ENCODE measurements around the gene APBA2.

The APBA2 gene

DNA sequence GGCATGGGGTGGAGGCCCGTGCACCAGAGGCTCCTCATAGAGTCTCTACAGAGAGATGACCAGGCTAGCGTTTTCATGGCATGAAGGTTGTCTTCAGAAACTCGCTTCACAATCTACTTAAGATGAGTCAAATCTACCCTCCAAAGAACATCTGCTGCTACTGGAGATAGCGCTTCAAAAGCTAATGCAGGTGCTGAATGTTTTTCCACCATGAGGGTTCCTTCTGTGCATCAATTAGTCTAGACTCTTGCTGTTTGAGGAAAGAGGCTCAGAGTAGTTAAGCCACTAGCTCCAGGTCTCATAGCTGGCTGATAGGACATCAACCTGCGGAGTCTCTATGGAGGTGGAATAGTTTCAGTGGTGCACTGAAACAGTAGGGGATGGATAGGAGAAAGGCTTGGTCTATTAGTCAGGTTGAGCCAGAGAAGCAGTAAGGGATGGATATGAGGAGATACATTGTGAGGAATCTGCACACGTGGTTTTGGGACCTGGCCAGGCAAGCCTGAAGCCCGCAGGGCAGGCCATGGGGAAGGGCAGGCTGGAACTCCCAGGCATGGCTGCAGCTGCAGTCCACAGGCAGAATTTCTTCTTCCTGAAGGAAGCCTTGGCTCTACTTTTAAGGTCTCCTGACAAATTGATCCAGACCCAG lies 117.5 kb downstream of the APBA2 start:
- POLR2A ChIA-PET: no interaction called here
- no peak for DNase-seq (ENCODE audit: extremely low spot score)
- CTCF ChIA-PET: interaction anchor here (1.0 kb wide), 1 partner anchor 13 kb away, joined by 4 read pairs; no protein-coding TSS in a partner anchor
- TF ChIP-seq, protein P1, sequence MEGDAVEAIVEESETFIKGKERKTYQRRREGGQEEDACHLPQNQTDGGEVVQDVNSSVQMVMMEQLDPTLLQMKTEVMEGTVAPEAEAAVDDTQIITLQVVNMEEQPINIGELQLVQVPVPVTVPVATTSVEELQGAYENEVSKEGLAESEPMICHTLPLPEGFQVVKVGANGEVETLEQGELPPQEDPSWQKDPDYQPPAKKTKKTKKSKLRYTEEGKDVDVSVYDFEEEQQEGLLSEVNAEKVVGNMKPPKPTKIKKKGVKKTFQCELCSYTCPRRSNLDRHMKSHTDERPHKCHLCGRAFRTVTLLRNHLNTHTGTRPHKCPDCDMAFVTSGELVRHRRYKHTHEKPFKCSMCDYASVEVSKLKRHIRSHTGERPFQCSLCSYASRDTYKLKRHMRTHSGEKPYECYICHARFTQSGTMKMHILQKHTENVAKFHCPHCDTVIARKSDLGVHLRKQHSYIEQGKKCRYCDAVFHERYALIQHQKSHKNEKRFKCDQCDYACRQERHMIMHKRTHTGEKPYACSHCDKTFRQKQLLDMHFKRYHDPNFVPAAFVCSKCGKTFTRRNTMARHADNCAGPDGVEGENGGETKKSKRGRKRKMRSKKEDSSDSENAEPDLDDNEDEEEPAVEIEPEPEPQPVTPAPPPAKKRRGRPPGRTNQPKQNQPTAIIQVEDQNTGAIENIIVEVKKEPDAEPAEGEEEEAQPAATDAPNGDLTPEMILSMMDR (IDR thresholded peaks at IDR 0.05; ENCODE audit: control extremely low read depth, extremely low read depth, low read depth, missing control alignments): no peak

GRCh38 chr15:29003840-29004233 lies 118.1 kb downstream of the APBA2 start:
- TF ChIP-seq, protein P1 (IDR thresholded peaks at IDR 0.05; ENCODE audit: control extremely low read depth, extremely low read depth, low read depth, missing control alignments): no peak
- CTCF ChIA-PET: interaction anchor here (1.0 kb wide), 1 partner anchor 13 kb away, joined by 4 read pairs; no protein-coding TSS in a partner anchor
- POLR2A ChIA-PET: no interaction called here
- no peak for DNase-seq (ENCODE audit: extremely low spot score)

DNA sequence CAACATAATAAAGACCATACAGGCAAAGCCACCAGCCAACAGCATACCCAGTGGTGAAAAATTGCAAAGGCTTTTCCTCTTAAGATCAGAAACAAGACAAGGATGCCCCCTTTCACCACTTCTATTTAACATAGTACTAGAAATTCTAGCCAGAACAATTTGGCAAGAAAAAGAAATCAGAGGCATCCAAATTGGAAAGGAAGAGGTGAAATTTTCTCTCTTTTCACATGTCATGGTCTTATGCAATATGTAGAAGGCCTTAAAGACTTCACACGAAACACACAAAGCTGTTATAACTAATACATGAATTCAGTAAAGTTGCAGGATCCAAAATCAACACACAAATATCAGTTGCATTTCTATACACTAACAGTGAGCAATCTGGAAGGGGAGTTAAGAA lies 120.2 kb downstream of the APBA2 start:
- DNase-seq (ENCODE audit: extremely low spot score): no peak
- ChIA-PET POLR2A (no interaction called here), CTCF (no interaction called here)
- TF ChIP-seq, protein P1 (IDR thresholded peaks at IDR 0.05; ENCODE audit: control extremely low read depth, extremely low read depth, low read depth, missing control alignments): no peak

- CTCF ChIA-PET: no interaction called here
- POLR2A ChIA-PET: no interaction called here
- no peak for DNase-seq (ENCODE audit: extremely low spot score)
- TF ChIP-seq, protein P1 (IDR thresholded peaks at IDR 0.05; ENCODE audit: control extremely low read depth, extremely low read depth, low read depth, missing control alignments): no peak
Observed at GRCh38 chr15:29008846-29009245, 123.1 kb downstream of the APBA2 start.

DNA sequence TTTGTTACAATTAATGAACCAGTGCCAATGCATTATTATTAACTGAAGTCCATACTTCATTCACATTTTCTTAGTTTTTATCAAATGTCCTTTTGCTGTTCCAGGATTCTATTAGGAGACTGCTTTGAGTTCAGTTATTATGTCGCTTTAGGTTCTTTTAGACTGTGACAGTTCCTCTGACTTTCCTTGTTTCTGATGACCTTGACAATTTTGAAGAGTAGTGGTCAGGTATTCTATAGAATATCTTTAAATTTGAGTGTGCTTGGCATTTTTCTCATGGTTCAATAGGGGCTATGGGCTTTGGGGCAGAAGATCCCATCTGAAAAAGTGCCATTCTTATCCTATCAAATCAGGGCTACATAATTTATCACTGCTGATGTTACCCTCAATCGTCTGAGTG lies 126.3 kb downstream of the APBA2 start:
- CTCF ChIA-PET: no interaction called here
- TF ChIP-seq, protein P1 (IDR thresholded peaks at IDR 0.05; ENCODE audit: control extremely low read depth, extremely low read depth, low read depth, missing control alignments): no peak
- POLR2A ChIA-PET: no interaction called here
- no peak for DNase-seq (ENCODE audit: extremely low spot score)

- no peak for DNase-seq (ENCODE audit: extremely low spot score)
- CTCF ChIA-PET: no interaction called here
- POLR2A ChIA-PET: no interaction called here
- TF ChIP-seq, protein P1 (IDR thresholded peaks at IDR 0.05; ENCODE audit: control extremely low read depth, extremely low read depth, low read depth, missing control alignments): no peak
Observed at GRCh38 chr15:29014493-29014892, 128.7 kb downstream of the APBA2 start.
